ENCODE results near the gene FSTL4.
A peak's percentile ranks its signal among the peaks of the same experiment; 100 is the strongest.
"Not testable (repeated sequence)": the region's sequence is repeated elsewhere in the genome, so short reads cannot be mapped to it uniquely, and the experiment has no call there.

FSTL4 gene

DNA sequence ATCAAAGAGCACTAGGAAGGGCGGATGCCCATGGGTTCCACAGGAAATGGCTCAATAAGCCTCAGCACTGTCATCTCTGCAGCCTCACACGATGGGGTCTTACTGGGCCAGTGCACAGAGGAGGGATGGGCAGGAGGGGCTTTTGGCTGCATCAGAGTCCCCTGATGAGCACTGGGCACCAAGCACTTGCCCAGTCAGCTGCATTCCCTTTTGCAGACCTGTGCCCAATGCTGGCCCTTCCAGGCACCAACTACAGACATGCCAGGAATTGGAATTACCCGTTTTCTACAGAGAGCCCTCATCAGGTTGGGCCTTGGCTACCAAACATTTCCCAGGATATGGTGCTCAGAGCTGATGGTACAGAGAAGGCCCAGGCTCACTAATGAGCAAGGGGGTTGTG, 378.1 kb downstream of the FSTL4 start:
- DNase-seq = no peak

- DNase-seq = no peak
Observed at GRCh38 chr5:133233616-133234015, 378.7 kb downstream of the FSTL4 start.

DNA sequence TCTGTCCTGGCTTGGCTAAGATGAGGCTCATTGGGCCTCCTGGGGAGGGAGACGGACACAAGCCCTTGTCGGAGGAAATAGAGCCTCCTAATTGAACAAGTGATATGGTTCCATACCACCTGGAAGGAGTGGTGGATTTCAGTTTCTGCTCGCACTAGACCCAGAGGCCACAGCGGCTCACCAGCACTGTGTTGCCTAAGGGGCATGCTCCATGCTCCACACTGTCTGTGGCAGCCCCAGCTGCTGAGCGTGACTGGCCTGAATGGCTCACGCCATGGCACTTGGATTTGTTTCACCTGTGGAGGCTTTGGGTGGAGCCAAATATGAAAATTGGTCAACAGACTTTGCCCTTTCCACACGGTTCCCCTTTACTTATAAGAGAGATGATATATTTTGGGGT, 379.4 kb downstream of the FSTL4 start:
- no peak for DNase-seq

GRCh38 chr5:133232435-133232834, 379.9 kb downstream of the FSTL4 start:
- DNase-seq = no peak

DNA sequence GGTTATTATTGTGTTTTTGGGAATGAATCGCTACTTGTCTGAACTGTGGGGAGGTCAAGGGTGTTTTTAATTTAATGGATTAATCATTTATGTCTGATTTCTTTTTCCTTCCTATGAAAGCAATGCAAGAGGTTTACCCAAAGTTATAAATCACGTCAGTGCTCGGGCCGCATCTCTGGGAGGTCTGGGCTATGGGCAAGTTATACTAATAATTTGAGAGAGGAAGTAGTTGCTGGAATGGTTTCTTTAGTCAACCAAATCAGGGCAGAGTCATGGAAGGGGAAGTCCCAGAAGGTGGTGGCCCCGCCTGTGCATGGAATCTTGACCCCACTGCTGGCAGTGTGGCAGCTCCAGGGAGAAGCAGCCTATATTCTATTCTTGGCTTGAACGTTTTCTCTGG, 380.3 kb downstream of the FSTL4 start:
- no peak for DNase-seq

- DNase-seq = no peak
Observed at GRCh38 chr5:133230823-133231578, 381.3 kb downstream of the FSTL4 start.

- DNase-seq = no peak
Observed at GRCh38 chr5:133229931-133230664, 382.2 kb downstream of the FSTL4 start.

GRCh38 chr5:133228316-133228715, 384.0 kb downstream of the FSTL4 start:
- DNase-seq = no peak

GRCh38 chr5:133227897-133228296, 384.4 kb downstream of the FSTL4 start:
- DNase-seq = no peak

- DNase-seq = no peak
Observed at GRCh38 chr5:133227082-133227481, 385.3 kb downstream of the FSTL4 start.

- no peak for DNase-seq
Observed at GRCh38 chr5:133226186-133226585, 386.2 kb downstream of the FSTL4 start.

GRCh38 chr5:133225671-133226152, 386.6 kb downstream of the FSTL4 start:
- DNase-seq = no peak

GRCh38 chr5:133222979-133223378, 389.4 kb downstream of the FSTL4 start:
- DNase-seq = no peak

GRCh38 chr5:133222521-133222920, 389.8 kb downstream of the FSTL4 start:
- DNase-seq = no peak

DNA sequence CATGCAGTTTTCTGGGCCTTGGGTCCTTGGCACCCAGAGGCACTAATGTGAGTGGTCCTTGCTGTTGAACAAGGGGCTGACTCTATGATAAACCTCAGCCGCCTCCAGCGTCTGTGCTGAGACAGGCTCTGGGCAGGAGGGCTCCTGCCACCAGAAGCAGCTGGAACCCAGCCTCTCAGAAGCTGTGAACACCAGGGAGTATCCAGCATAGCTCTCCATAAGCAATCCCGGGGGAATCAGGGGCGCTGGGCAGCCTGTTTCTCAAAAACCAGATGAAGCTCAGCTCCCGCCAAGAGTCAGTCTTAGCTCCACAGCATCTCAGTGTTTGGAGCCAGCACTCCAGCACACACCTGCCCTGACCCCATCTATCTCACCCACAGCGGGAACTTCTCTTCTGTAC, 390.3 kb downstream of the FSTL4 start:
- no peak for DNase-seq

DNA sequence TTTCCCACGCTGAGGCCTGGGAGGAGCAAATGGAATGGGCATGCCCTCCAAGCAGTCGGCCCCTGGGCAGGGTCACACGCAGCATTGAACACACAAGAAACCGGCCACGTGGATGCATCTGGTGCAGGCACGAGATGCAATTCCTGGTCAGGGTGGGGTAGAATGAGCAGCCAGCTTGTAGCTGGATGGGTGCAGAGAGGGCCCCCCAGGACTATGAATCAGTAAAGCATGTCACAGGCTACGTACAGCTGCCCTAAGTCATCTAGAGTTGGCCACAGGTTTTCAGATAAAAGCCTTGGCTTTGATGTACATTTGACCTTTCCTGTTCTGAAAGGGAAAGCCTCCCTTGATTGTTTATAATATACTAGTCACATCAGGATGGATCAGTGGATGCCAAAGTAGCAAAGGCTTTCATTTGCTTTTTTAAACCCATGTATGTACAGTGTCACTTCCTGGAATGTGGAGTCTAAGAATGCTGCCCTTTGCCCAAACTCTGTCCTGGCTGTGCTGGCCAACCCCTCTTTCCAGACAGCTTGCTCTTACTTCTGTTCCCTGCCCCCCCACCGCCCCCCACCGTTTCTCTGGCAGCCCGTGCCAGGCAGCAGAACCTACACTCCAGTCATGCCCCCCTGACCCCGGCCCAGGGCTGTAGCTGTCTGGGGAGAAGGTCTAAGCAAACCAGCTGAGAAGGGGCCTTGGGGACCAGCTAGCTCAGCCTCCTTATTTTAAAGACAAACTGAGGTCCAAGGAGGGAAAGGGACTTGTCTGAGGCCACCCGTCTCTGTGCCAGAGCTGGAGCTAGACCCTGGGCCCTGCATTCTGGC, 391.3 kb downstream of the FSTL4 start:
- DNase-seq = no peak

DNA sequence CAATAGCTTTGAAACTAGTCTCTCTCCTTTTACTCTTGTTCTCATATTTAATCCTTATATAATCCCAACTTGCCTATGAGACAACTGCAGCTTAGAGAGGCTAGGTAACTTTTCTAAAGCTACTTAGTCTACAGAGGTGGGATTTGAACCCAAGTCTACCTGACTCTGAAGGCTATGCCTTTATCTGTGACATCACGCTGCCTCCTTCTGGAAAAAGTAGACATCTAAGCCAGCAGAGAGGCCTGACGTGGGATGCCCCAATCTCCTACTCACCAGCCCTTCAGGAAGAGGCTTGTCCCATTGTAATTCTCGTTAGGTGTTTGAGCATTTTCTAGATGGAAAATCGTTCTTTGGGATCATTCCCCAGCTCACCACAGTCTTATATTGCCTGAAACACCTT, 393.0 kb downstream of the FSTL4 start:
- DNase-seq = no peak

DNA sequence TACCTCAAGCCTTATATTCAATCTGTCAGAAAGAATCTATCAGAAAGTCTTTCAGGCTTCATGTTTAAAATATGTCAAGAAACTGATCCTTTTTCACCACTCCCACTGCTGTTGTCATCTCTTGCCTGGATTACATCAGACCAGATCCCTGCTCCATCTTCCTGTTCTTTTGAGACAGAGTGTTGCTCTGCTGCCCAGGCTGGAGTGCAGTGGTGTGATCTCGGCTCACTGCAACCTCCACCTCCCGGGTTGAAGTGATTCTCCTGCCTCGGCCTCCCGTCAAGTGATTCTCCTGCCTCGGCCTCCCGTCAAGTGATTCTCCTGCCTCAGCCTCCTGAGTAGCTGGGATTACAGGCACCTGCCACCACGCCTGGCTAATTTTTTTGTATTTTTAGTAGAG, 396.2 kb downstream of the FSTL4 start:
- not testable (repeated sequence) for DNase-seq

GRCh38 chr5:133214153-133214820, 398.1 kb downstream of the FSTL4 start:
- no peak for DNase-seq

GRCh38 chr5:133205649-133206048, 406.7 kb downstream of the FSTL4 start:
- no peak for DNase-seq

DNA sequence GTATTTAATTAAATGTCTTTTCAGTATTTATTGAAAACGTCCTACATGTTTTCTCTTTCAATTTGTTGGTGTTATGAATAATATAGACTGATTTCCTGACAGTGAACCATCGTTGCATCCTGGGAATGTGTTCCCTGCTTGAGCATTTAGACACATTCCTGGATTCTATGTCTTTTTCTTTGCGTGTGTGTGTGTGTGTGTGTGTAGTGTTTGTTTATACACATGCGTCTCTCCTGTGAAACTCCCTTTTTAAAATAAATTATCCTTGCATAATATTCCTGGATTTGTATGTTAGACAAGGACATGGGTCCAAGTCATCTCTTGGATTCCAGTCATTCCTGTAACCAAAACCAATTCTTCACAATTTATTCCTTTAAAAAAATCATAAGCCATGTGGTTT, 407.1 kb downstream of the FSTL4 start:
- no peak for DNase-seq

- DNase-seq = peak; percentile 53
Observed at GRCh38 chr5:133203317-133204305, 408.7 kb downstream of the FSTL4 start.

Measured in NCI-H2171 (cell line).